Measurements from ENCODE around the gene AMD1.
"Not testable (repeated sequence)": the region's sequence is repeated elsewhere in the genome, so short reads cannot be mapped to it uniquely, and the experiment has no call there.

The AMD1 gene

GRCh38 chr6:110900028-110900598 lies 25.5 kb downstream of the AMD1 start:
- no peak overlapping the region for H3K4me3 ChIP-seq (replicated peaks; ENCODE audit: low read depth, low read length)
- peaks cover 11% of the 10 kb centered on the region for H3K36me3 ChIP-seq (ENCODE audit: control insufficient read depth, insufficient read depth, low read length)
- DNase-seq (ENCODE audit: extremely low read depth, insufficient read length) = no peak
- no peaks in the 10 kb centered on the region for H3K27me3 ChIP-seq (replicated peaks; ENCODE audit: control insufficient read depth, insufficient read depth, low read length)
- TF ChIP-seq CTCF (IDR thresholded peaks at IDR 0.05; ENCODE audit: insufficient read depth, low read length, poor library complexity, severe bottlenecking) = no peak

GRCh38 chr6:110901601-110902000 lies 27.0 kb downstream of the AMD1 start:
- not testable (repeated sequence) for DNase-seq (ENCODE audit: extremely low read depth, insufficient read length); H3K4me3 ChIP-seq (replicated peaks; ENCODE audit: low read depth, low read length); H3K36me3 ChIP-seq (ENCODE audit: control insufficient read depth, insufficient read depth, low read length); H3K27me3 ChIP-seq (replicated peaks; ENCODE audit: control insufficient read depth, insufficient read depth, low read length)

GRCh38 chr6:110902091-110902490 lies 27.5 kb downstream of the AMD1 start:
- peaks cover 2% of the 10 kb centered on the region for H3K36me3 ChIP-seq (ENCODE audit: control insufficient read depth, insufficient read depth, low read length)
- H3K27me3 ChIP-seq (replicated peaks; ENCODE audit: control insufficient read depth, insufficient read depth, low read length) = no peaks in the 10 kb centered on the region
- H3K4me3 ChIP-seq (replicated peaks; ENCODE audit: low read depth, low read length) = no peak overlapping the region
- TF ChIP-seq CTCF (IDR thresholded peaks at IDR 0.05; ENCODE audit: insufficient read depth, low read length, poor library complexity, severe bottlenecking) = no peak
- DNase-seq (ENCODE audit: extremely low read depth, insufficient read length) = no peak

- H3K27me3 ChIP-seq (replicated peaks; ENCODE audit: control insufficient read depth, insufficient read depth, low read length); H3K4me3 ChIP-seq (replicated peaks; ENCODE audit: low read depth, low read length); DNase-seq (ENCODE audit: extremely low read depth, insufficient read length); H3K36me3 ChIP-seq (ENCODE audit: control insufficient read depth, insufficient read depth, low read length): not testable (repeated sequence)
Observed at GRCh38 chr6:110906273-110906672, 31.7 kb downstream of the AMD1 start.

- TF ChIP-seq CTCF (IDR thresholded peaks at IDR 0.05; ENCODE audit: insufficient read depth, low read length, poor library complexity, severe bottlenecking) = no peak
- no peak overlapping the region for H3K4me3 ChIP-seq (replicated peaks; ENCODE audit: low read depth, low read length)
- DNase-seq (ENCODE audit: extremely low read depth, insufficient read length) = no peak
- H3K27me3 ChIP-seq (replicated peaks; ENCODE audit: control insufficient read depth, insufficient read depth, low read length) = no peaks in the 10 kb centered on the region
- no peaks in the 10 kb centered on the region for H3K36me3 ChIP-seq (ENCODE audit: control insufficient read depth, insufficient read depth, low read length)
Observed at GRCh38 chr6:110930781-110931180, 56.2 kb downstream of the AMD1 start.

- Histone ChIP-seq H3K36me3 (ENCODE audit: control insufficient read depth, insufficient read depth, low read length) (no peaks in the 10 kb centered on the region), H3K27me3 (replicated peaks; ENCODE audit: control insufficient read depth, insufficient read depth, low read length) (no peaks in the 10 kb centered on the region), H3K4me3 (replicated peaks; ENCODE audit: low read depth, low read length) (no peak overlapping the region)
- no peak for TF ChIP-seq CTCF (IDR thresholded peaks at IDR 0.05; ENCODE audit: insufficient read depth, low read length, poor library complexity, severe bottlenecking)
- DNase-seq (ENCODE audit: extremely low read depth, insufficient read length) = no peak
Observed at GRCh38 chr6:110933912-110934311, 59.3 kb downstream of the AMD1 start.

- DNase-seq (ENCODE audit: extremely low read depth, insufficient read length) = no peak
- no peak for TF ChIP-seq CTCF (IDR thresholded peaks at IDR 0.05; ENCODE audit: insufficient read depth, low read length, poor library complexity, severe bottlenecking)
- H3K36me3 ChIP-seq (ENCODE audit: control insufficient read depth, insufficient read depth, low read length) = no peaks in the 10 kb centered on the region
- no peaks in the 10 kb centered on the region for H3K27me3 ChIP-seq (replicated peaks; ENCODE audit: control insufficient read depth, insufficient read depth, low read length)
- H3K4me3 ChIP-seq (replicated peaks; ENCODE audit: low read depth, low read length) = no peak overlapping the region
Observed at GRCh38 chr6:110934381-110934898, 59.9 kb downstream of the AMD1 start.

Data from GM06990 (cell line).